ENCODE data around the gene MYO5A. TPM values are rescaled to one million over a fixed set of nuclear protein-coding genes. Genes with fewer than 3 reads are reported as not detected.
"Not testable (repeated sequence)": the region's sequence is repeated elsewhere in the genome, so short reads cannot be mapped to it uniquely, and the experiment has no call there.

MYO5A gene
- total and polyA plus RNA-seq, 2 donors (not counting 1 experiment from before 2014, with no cell fraction given), result 32.9 to 41.9 TPM

GRCh38 chr15:52439470-52439869 lies 89.2 kb downstream of the MYO5A start:
- peaks cover 3% of the 10 kb centered on the region for H3K79me2 ChIP-seq (ENCODE audit: control insufficient read depth, insufficient read depth, low read length)
- no peak overlapping the region for H3K9ac ChIP-seq (ENCODE audit: insufficient read depth, low read length)
- H3K9me3 ChIP-seq (ENCODE audit: control insufficient read depth, insufficient read depth, low read depth, low read length), result no peaks in the 10 kb centered on the region
- no peak overlapping the region for H3K4me3 ChIP-seq (replicated peaks in 1 of 4; ENCODE audit: control extremely low read depth in 1 of 4, insufficient read depth in 1 of 4, low read depth in 3 of 4, low read length in 4 of 4)
- H3K27ac ChIP-seq (ENCODE audit: insufficient read depth, low read length), result no peak overlapping the region
- H3K4me1 ChIP-seq (ENCODE audit: control insufficient read depth, extremely low read depth, insufficient read depth, low read length), result no peaks in the 10 kb centered on the region
- no peaks in the 10 kb centered on the region for H4K20me1 ChIP-seq (ENCODE audit: control insufficient read depth, extremely low read depth, insufficient read depth, low read length)
- H3K36me3 ChIP-seq (ENCODE audit: control insufficient read depth, insufficient read depth, low read length), result no peaks in the 10 kb centered on the region
- no peak overlapping the region for H2AFZ ChIP-seq (ENCODE audit: low read length)
- H3K27me3 ChIP-seq (ENCODE audit: control insufficient read depth, insufficient read depth, low read length), result no peaks in the 10 kb centered on the region
- H3K4me2 ChIP-seq (ENCODE audit: extremely low read depth, insufficient read depth, low read length), result no peak overlapping the region
- TF ChIP-seq, protein P1, sequence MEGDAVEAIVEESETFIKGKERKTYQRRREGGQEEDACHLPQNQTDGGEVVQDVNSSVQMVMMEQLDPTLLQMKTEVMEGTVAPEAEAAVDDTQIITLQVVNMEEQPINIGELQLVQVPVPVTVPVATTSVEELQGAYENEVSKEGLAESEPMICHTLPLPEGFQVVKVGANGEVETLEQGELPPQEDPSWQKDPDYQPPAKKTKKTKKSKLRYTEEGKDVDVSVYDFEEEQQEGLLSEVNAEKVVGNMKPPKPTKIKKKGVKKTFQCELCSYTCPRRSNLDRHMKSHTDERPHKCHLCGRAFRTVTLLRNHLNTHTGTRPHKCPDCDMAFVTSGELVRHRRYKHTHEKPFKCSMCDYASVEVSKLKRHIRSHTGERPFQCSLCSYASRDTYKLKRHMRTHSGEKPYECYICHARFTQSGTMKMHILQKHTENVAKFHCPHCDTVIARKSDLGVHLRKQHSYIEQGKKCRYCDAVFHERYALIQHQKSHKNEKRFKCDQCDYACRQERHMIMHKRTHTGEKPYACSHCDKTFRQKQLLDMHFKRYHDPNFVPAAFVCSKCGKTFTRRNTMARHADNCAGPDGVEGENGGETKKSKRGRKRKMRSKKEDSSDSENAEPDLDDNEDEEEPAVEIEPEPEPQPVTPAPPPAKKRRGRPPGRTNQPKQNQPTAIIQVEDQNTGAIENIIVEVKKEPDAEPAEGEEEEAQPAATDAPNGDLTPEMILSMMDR (conservative IDR thresholded peaks at IDR 0.05 in 1 of 2, IDR thresholded peaks at IDR 0.05 in 1 of 2; ENCODE audit: low read depth in 1 of 2, low read length in 2 of 2), result no peak
- no peak for TF ChIP-seq EZH2 (IDR thresholded peaks at IDR 0.05; ENCODE audit: low read length, missing control alignments)
- DNase-seq (ENCODE audit: low read depth in 2 of 2), result no peak

GRCh38 chr15:52439042-52439441 lies 89.6 kb downstream of the MYO5A start:
- H3K79me2 ChIP-seq (ENCODE audit: control insufficient read depth, insufficient read depth, low read length); H4K20me1 ChIP-seq (ENCODE audit: control insufficient read depth, extremely low read depth, insufficient read depth, low read length); H3K27me3 ChIP-seq (ENCODE audit: control insufficient read depth, insufficient read depth, low read length); H3K36me3 ChIP-seq (ENCODE audit: control insufficient read depth, insufficient read depth, low read length); H3K27ac ChIP-seq (ENCODE audit: insufficient read depth, low read length); H3K4me1 ChIP-seq (ENCODE audit: control insufficient read depth, extremely low read depth, insufficient read depth, low read length); H3K4me2 ChIP-seq (ENCODE audit: extremely low read depth, insufficient read depth, low read length); H3K9ac ChIP-seq (ENCODE audit: insufficient read depth, low read length); H3K9me3 ChIP-seq (ENCODE audit: control insufficient read depth, insufficient read depth, low read depth, low read length); DNase-seq (ENCODE audit: low read depth in 2 of 2); H2AFZ ChIP-seq (ENCODE audit: low read length); H3K4me3 ChIP-seq (replicated peaks in 1 of 4; ENCODE audit: control extremely low read depth in 1 of 4, insufficient read depth in 1 of 4, low read depth in 3 of 4, low read length in 4 of 4): not testable (repeated sequence)

DNA sequence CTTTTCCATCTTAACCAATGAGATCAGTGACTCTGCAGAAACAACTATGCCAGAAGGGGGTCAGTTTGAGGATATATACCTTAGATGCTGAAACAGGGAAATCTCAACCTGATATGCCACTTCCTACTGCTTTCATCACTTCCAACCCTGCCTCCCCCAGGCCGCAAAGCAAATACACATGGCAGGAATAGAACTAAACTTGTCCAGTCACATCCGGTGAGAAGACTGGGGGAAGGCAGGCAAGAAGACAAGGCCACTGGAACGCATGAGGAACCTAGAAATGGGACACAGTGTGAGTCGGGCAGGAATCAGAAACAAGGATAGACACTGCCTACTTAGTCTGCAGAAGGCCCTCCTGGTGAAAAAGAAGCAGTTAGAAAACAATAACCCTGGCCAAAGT lies 90.6 kb downstream of the MYO5A start:
- no peaks in the 10 kb centered on the region for H3K9me3 ChIP-seq (ENCODE audit: control insufficient read depth, insufficient read depth, low read depth, low read length)
- no peak for DNase-seq (ENCODE audit: low read depth in 2 of 2)
- peaks cover 3% of the 10 kb centered on the region for H3K79me2 ChIP-seq (ENCODE audit: control insufficient read depth, insufficient read depth, low read length)

More for the DNA sequence above, 90.6 kb downstream of the MYO5A start:
- no peaks in the 10 kb centered on the region for H3K27me3 ChIP-seq (ENCODE audit: control insufficient read depth, insufficient read depth, low read length)
- no peak overlapping the region for H3K9ac ChIP-seq (ENCODE audit: insufficient read depth, low read length)
- no peaks in the 10 kb centered on the region for H3K4me1 ChIP-seq (ENCODE audit: control insufficient read depth, extremely low read depth, insufficient read depth, low read length)
- no peak overlapping the region for H3K4me3 ChIP-seq (replicated peaks in 1 of 4; ENCODE audit: control extremely low read depth in 1 of 4, insufficient read depth in 1 of 4, low read depth in 3 of 4, low read length in 4 of 4)
- H3K36me3 ChIP-seq (ENCODE audit: control insufficient read depth, insufficient read depth, low read length), result no peaks in the 10 kb centered on the region
- H3K27ac ChIP-seq (ENCODE audit: insufficient read depth, low read length), result no peak overlapping the region
- H3K4me2 ChIP-seq (ENCODE audit: extremely low read depth, insufficient read depth, low read length), result no peak overlapping the region
- H2AFZ ChIP-seq (ENCODE audit: low read length), result no peak overlapping the region
- no peaks in the 10 kb centered on the region for H4K20me1 ChIP-seq (ENCODE audit: control insufficient read depth, extremely low read depth, insufficient read depth, low read length)
- no peak for TF ChIP-seq EZH2 (IDR thresholded peaks at IDR 0.05; ENCODE audit: low read length, missing control alignments)
- TF ChIP-seq, protein P1 (conservative IDR thresholded peaks at IDR 0.05 in 1 of 2, IDR thresholded peaks at IDR 0.05 in 1 of 2; ENCODE audit: low read depth in 1 of 2, low read length in 2 of 2), result no peak

Measured in fibroblast of lung (primary cell).